Mesothelial cell of epicardium (in vitro differentiated cells): ENCODE data around the gene SCUBE3. TPM values are rescaled to one million over a fixed set of nuclear protein-coding genes. Genes with fewer than 3 reads are reported as not detected.

ENCODE experiments used
- DNase-seq, 2 experiments: peaks; one replicate each; pipeline ENCODE4 v3.0.0; 2021; ENCODE audit warnings: low spot score in 2 of 2; ENCODE audit not compliant: unreplicated experiment in 2 of 2
- H3K27ac Mint-ChIP-seq: 2 replicates; pipeline ENCODE4 v1.8.0; 2021; ENCODE audit warnings: mixed read lengths
- H3K27me3 Mint-ChIP-seq: 2 replicates; pipeline ENCODE4 v1.8.0; 2021; ENCODE audit warnings: low read depth, mixed read lengths
- H3K36me3 Mint-ChIP-seq: 2 replicates; pipeline ENCODE4 v1.8.0; 2021; ENCODE audit warnings: mixed read lengths
- H3K4me1 Mint-ChIP-seq: 2 replicates; pipeline ENCODE4 v1.8.0; 2021; ENCODE audit warnings: mixed read lengths
- H3K4me3 Mint-ChIP-seq: 2 replicates; pipeline ENCODE4 v1.8.0; 2021; ENCODE audit warnings: mild to moderate bottlenecking, moderate library complexity, mixed read lengths
- H3K9me3 Mint-ChIP-seq: 2 replicates; pipeline ENCODE4 v1.8.0; 2021; ENCODE audit warnings: mixed read lengths
- CTCF ChIP-seq: fragments of 200-600 bp; sonication (generic); IDR thresholded peaks from one replicate; pipeline ENCODE4 v1.5.0; 2021; ENCODE audit warnings: antibody characterized with exemption; ENCODE audit not compliant: unreplicated experiment
- total RNA-seq: library from RNA; stranded (reverse); gene quantifications from 3 replicates; pipeline ENCODE4 v1.2.1, GENCODE V29; 2021

SCUBE3 gene
- total RNA-seq, 1 donor from 2014 or later, result 54.8 TPM

DNA sequence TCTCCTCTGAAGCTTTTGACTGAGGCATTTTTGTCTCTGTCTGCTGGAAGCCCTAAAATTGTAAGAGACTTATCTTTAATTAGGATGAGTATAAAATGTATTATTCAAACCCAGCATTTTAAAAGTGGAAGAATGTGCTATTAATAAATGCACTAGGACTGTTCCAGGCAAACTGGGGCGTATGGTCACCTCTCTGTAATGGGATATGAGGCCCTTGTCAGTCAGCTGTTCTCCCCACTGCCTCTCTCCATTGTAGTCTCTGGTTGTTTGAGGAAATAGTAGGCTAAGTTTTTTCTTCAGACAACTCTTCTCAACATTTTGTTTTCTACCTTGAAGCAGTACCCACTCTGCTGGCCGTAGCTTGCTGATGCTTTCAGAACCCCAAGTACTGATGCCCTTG lies 69.6 kb downstream of the SCUBE3 start:
- DNase-seq, result no peak
- no peaks in the 10 kb centered on the region for H3K27me3 Mint-ChIP-seq
- no peak overlapping the region for H3K4me3 Mint-ChIP-seq
- no peak for TF ChIP-seq CTCF
- H3K36me3 Mint-ChIP-seq, result peaks cover 38% of the 10 kb centered on the region
- no peaks in the 10 kb centered on the region for H3K4me1 Mint-ChIP-seq
- no peaks in the 10 kb centered on the region for H3K9me3 Mint-ChIP-seq
- no peak overlapping the region for H3K27ac Mint-ChIP-seq

DNA sequence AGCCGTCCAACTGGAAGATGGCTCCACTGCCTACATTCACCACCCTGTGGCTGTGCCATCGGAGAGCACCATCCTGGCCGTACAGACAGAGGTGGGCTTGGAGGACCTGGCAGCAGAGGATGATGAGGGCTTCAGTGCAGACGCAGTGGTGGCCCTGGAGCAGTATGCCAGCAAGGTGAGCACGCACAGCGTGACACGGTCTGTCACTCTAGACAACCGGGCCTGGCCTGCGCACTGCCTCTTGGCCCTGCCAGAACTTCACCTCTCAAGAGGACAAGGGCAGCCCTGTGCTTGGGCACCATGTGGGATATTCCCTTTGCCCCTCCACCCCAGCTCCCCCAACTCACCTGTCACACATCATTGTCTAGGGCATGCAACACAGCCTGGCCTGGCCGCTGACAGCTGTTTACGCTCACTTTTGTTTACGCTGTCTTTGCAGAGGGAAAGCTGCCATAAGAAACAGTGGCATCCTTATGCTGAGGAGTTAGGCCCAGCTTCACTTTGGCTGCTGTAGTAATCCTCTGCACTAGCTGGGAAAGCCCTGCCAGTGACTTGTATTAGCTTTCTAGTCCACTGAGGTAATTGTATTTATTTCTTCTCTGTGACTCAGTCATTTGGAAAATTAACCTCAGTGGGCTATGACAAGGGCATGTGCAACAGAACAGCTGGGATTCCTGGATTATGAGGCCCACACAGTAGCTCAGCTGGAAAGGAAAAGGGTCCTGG lies 74.1 kb downstream of the SCUBE3 start:
- Mint-ChIP-seq H3K9me3 (no peaks in the 10 kb centered on the region), H3K36me3 (peaks cover 30% of the 10 kb centered on the region), H3K4me3 (no peak overlapping the region), H3K27me3 (no peaks in the 10 kb centered on the region), H3K27ac (no peak overlapping the region), H3K4me1 (no peaks in the 10 kb centered on the region)
- no peak for DNase-seq
- no peak for TF ChIP-seq CTCF

DNA sequence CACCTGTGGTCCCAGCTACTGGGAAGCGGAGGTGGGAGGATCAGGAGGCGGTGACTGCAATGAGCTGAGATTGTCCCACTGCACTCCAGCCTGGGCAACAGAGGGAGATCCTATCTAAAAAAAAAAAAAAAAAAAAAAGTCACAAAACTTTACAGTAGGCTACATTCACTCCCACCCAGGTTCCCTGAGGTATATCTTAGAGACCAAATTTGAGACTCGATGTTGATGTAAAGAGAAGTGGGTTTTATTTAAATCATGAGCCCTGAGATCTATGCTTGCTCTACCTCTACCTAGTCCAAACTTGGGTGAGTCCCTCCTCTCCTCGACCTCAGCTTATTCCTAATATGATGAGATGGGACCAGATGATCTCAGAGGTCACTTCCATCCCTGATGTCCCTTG lies 75.1 kb downstream of the SCUBE3 start:
- Mint-ChIP-seq H3K4me3 (no peak overlapping the region), H3K9me3 (no peaks in the 10 kb centered on the region), H3K4me1 (no peaks in the 10 kb centered on the region), H3K27me3 (no peaks in the 10 kb centered on the region), H3K27ac (no peak overlapping the region), H3K36me3 (peaks cover 24% of the 10 kb centered on the region)
- no peak for TF ChIP-seq CTCF
- no peak for DNase-seq

GRCh38 chr6:35291491-35291890 lies 77.7 kb downstream of the SCUBE3 start:
- no peak for TF ChIP-seq CTCF
- Mint-ChIP-seq H3K27me3 (no peaks in the 10 kb centered on the region), H3K27ac (no peak overlapping the region), H3K4me1 (no peaks in the 10 kb centered on the region), H3K4me3 (no peak overlapping the region), H3K36me3 (peaks cover 17% of the 10 kb centered on the region), H3K9me3 (no peaks in the 10 kb centered on the region)
- no peak for DNase-seq

GRCh38 chr6:35292494-35292893 lies 78.7 kb downstream of the SCUBE3 start:
- Mint-ChIP-seq H3K4me3 (no peak overlapping the region), H3K9me3 (no peaks in the 10 kb centered on the region), H3K27me3 (no peaks in the 10 kb centered on the region), H3K27ac (no peak overlapping the region), H3K36me3 (peaks cover 12% of the 10 kb centered on the region), H3K4me1 (peaks cover 2% of the 10 kb centered on the region)
- TF ChIP-seq CTCF, result no peak
- DNase-seq, result no peak

DNA sequence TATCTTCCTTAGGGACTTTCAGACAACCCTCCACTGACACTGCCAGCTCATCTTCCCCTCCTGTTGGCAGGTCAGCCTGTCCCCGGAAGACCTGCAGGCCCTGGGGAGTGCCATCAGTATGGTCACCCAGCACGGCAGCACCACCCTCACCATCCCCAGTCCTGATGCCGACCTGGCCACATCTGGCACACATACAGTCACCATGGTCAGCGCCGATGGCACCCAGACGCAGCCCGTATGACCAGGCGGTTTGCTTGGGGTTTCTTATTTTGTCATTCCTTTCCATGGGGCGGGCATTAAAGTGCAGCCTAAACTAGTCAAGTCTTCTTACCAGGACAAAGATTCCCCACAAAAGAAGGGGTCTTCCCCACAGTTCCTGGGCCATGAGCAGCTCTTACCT lies 79.9 kb downstream of the SCUBE3 start:
- H3K27ac Mint-ChIP-seq, result no peak overlapping the region
- H3K27me3 Mint-ChIP-seq, result no peaks in the 10 kb centered on the region
- no peaks in the 10 kb centered on the region for H3K9me3 Mint-ChIP-seq
- H3K4me3 Mint-ChIP-seq, result no peak overlapping the region
- no peak for TF ChIP-seq CTCF
- peaks cover 3% of the 10 kb centered on the region for H3K4me1 Mint-ChIP-seq
- DNase-seq, result no peak
- H3K36me3 Mint-ChIP-seq, result peaks cover 11% of the 10 kb centered on the region
